ENCODE data around the gene ITGA7.

DNA sequence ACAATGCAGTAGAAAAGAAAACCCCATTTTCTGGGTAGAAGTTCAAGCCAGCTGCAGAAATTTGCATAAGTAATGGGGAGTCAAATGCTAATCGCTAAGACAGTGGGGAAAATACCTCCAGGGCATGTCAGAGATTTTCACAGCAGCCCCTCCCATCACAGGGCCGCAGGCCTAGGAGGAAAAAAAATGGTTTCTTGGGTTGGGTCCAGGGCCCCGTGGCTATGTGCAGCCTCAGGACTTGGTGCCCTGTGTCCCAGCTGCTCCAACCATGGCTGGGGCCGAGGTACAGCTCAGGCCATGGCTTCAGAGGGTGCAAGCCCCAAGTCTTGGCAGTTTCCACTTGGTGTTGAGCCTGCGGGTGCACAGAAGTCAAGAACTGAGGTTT lies 56.4 kb downstream of the ITGA7 start:
- TF ChIP-seq, protein P1, sequence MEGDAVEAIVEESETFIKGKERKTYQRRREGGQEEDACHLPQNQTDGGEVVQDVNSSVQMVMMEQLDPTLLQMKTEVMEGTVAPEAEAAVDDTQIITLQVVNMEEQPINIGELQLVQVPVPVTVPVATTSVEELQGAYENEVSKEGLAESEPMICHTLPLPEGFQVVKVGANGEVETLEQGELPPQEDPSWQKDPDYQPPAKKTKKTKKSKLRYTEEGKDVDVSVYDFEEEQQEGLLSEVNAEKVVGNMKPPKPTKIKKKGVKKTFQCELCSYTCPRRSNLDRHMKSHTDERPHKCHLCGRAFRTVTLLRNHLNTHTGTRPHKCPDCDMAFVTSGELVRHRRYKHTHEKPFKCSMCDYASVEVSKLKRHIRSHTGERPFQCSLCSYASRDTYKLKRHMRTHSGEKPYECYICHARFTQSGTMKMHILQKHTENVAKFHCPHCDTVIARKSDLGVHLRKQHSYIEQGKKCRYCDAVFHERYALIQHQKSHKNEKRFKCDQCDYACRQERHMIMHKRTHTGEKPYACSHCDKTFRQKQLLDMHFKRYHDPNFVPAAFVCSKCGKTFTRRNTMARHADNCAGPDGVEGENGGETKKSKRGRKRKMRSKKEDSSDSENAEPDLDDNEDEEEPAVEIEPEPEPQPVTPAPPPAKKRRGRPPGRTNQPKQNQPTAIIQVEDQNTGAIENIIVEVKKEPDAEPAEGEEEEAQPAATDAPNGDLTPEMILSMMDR (IDR thresholded peaks at IDR 0.05; ENCODE audit: low read depth, low read length, poor library complexity, severe bottlenecking): no peak
- no peak for TF ChIP-seq EZH2phosphoT487 (IDR thresholded peaks at IDR 0.05; ENCODE audit: borderline replicate concordance, low read length)
